NB4 (cell line): ENCODE measurements around the gene STARD3.

Experiments
- DNase-seq: peaks from one replicate; pipeline ENCODE4 v3.0.0; 2010; ENCODE audit warnings: low read depth
- H3K4me3 ChIP-seq: one replicate; pipeline ENCODE4 v1.5.1; 2011; ENCODE audit warnings: mild to moderate bottlenecking, low read depth, low read length, moderate library complexity
- MYC ChIP-seq: IDR thresholded peaks from 2 replicates; pipeline ENCODE4 v1.6.1; 2011; ENCODE audit warnings: low read depth, low read length
- POLR2A ChIP-seq: IDR thresholded peaks from 2 replicates; pipeline ENCODE4 v1.6.1; 2011; ENCODE audit warnings: mild to moderate bottlenecking; ENCODE audit not compliant: insufficient read length; ENCODE audit errors: extremely low read depth
- TF ChIP-seq, protein P1 (sequence below): IDR thresholded peaks from one replicate; pipeline ENCODE4 v1.5.1; 2012; ENCODE audit warnings: low read depth, low read length
- TF ChIP-seq, protein P2 (sequence below): IDR thresholded peaks from 2 replicates; pipeline ENCODE4 v1.6.1; 2011; ENCODE audit warnings: low read depth, low read length

STARD3 gene

DNA sequence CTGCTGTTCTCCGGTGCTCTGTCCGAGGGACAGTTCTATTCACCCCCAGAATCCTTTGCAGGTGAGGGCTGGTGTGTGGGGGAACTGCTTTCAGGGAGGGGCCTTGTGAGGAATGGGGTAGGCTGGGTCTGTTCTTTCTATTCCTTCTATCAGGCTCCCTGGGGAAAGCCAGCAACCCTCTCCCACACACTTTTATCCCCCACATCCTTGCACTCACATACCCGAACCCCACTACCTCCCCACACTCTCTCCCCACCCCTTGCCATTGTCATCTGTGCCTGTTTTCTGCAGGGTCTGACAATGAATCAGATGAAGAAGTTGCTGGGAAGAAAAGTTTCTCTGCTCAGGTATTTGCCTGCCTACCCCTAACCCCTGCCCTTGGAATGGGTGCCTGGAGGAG lies 21.8 kb downstream of the STARD3 start:
- TF ChIP-seq, protein P1, sequence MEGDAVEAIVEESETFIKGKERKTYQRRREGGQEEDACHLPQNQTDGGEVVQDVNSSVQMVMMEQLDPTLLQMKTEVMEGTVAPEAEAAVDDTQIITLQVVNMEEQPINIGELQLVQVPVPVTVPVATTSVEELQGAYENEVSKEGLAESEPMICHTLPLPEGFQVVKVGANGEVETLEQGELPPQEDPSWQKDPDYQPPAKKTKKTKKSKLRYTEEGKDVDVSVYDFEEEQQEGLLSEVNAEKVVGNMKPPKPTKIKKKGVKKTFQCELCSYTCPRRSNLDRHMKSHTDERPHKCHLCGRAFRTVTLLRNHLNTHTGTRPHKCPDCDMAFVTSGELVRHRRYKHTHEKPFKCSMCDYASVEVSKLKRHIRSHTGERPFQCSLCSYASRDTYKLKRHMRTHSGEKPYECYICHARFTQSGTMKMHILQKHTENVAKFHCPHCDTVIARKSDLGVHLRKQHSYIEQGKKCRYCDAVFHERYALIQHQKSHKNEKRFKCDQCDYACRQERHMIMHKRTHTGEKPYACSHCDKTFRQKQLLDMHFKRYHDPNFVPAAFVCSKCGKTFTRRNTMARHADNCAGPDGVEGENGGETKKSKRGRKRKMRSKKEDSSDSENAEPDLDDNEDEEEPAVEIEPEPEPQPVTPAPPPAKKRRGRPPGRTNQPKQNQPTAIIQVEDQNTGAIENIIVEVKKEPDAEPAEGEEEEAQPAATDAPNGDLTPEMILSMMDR: no peak
- TF ChIP-seq MYC (no peak), POLR2A (no peak)
- TF ChIP-seq, protein P2, sequence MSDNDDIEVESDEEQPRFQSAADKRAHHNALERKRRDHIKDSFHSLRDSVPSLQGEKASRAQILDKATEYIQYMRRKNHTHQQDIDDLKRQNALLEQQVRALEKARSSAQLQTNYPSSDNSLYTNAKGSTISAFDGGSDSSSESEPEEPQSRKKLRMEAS: no peak
- no peak overlapping the region for H3K4me3 ChIP-seq
- DNase-seq: no peak

DNA sequence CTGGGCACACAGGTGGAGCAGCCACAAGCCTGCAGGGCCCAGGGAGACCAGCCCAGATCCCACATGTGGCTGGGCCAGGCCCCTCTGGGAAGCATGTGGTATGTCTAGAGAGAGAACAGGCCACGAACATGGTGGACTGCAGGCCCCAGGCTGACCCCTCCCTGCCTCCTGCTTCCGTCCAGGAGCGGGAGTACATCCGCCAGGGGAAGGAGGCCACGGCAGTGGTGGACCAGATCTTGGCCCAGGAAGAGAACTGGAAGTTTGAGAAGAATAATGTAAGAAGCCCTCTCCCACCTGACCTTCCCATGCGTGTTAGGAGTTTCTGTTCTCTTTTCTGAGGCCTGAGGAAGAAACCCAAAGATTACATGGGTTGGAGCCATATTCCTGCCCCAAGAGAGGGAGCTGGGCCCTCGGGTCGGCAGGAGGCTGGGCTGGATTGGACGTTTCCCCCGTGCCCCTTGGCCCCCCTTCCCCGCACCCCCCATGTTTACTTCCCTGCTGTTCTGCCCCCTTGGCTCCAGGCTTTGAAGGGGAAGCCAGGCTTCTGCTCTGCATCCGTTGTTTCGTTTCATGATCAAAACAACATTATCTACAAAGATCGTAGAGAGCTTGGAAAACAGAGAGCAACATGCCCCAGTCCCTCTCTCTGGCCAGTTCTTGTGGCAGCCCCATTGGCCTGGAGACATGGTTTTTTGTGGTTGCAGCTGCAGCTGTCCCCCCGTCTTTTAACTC lies 22.5 kb downstream of the STARD3 start:
- no peak for DNase-seq

DNA sequence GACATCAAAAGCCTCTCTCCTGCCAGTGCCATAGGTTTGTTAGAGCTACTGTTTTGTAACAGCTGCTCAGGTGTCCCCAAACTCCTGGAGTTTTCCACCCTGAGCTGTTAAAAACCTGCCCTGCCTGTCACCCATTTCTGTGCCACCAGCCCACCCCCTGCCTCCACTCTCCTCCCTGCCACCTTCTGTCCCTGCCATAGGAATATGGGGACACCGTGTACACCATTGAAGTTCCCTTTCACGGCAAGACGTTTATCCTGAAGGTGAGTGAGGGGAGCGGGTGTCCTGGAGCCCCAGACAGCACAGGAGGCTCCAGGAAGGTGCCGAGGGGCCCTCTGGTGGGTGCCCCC lies 23.0 kb downstream of the STARD3 start:
- no peak for DNase-seq
- no peak overlapping the region for H3K4me3 ChIP-seq
- TF ChIP-seq POLR2A (no peak), MYC (no peak)
- TF ChIP-seq, protein P2: no peak
- TF ChIP-seq, protein P1: no peak

More for the DNA sequence above, 22.5 kb downstream of the STARD3 start:
- no peak for TF ChIP-seq POLR2A
- TF ChIP-seq MYC: no peak
- TF ChIP-seq, protein P1: no peak
- TF ChIP-seq, protein P2: no peak
- no peak overlapping the region for H3K4me3 ChIP-seq

DNA sequence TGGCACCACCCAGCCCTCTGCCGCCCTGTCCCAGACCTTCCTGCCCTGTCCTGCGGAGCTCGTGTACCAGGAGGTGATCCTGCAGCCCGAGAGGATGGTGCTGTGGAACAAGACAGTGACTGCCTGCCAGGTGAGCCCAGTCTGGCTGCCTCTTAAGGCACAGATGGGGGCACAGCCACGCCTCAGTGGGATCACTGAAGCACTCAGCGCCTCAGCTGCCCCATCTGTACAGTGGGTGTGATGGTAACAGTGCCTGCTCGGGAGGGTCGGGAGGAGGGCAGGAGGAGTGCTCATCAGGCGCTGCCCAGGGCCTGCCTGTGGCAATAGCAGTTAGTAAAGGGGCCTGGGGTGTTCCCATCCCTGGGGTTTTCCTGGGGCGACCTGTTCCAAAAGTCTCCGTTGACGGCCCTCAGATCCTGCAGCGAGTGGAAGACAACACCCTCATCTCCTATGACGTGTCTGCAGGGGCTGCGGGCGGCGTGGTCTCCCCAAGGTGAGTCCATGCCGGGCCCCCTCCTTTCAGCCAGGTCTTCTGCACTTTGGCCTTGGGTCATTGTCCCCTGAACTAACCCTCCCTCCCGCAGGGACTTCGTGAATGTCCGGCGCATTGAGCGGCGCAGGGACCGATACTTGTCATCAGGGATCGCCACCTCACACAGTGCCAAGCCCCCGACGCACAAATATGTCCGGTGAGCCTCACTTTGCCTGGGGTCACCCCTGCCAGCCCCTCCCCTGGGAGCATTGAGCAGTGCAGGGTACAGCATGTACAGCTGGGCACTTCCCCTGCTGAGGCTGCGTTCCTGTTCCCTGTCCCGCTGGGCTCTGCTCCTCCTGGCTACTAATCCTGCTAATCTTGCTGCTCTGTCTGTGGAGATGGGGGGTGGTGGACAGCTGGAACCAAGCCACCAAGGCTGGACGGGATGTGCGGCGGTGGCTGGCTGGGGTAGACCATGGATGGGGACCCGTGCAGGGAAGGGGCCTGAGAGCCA lies 23.7 kb downstream of the STARD3 start:
- no peak for DNase-seq
- H3K4me3 ChIP-seq: no peak overlapping the region
- no peak for TF ChIP-seq POLR2A
- TF ChIP-seq, protein P1: no peak
- no peak for TF ChIP-seq MYC
- TF ChIP-seq, protein P2: no peak

DNA sequence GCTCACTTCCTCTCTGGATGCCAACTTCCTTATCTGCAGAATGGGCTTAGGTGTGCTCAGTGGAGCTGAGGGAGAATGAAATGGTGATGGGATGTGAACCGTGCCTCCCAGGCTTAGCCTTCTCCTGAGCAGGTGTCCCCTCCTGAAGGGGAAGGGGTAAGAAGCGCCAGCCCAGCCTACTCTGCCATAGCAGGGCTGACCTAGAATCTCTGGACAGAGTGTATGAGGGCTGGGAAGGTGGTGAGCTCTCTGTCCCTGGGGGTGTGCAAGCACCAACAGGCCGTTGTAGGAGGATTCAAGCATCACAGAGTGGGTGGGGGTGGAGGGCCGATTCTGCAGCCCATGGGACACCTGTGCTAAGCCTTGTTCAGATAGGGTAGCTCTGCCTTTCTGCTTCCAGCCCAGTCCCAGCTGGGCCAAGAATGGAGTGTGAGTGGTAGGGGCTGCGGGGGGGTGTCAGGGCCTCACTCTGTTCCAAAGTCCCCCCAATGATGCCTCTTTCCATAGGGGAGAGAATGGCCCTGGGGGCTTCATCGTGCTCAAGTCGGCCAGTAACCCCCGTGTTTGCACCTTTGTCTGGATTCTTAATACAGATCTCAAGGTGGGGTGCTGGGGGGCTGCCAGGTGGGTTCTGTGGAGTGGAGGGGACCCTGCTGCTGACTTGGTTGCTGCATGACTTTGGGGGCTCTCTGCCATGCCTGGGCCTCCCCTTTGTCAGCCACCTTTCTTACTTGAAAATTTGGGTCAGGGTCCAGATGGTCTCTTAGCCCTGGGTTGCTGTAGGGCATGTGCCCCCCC lies 25.0 kb downstream of the STARD3 start:
- no peak for DNase-seq

More for the DNA sequence above, 25.0 kb downstream of the STARD3 start:
- no peak for TF ChIP-seq MYC
- TF ChIP-seq POLR2A: no peak
- TF ChIP-seq, protein P2: no peak
- TF ChIP-seq, protein P1: no peak
- no peak overlapping the region for H3K4me3 ChIP-seq
